HG02884 (cell line): ENCODE measurements around the gene MRPL1.
A peak's percentile ranks its signal among the peaks of the same experiment; 100 is the strongest.
"Not testable (repeated sequence)": the region's sequence is repeated elsewhere in the genome, so short reads cannot be mapped to it uniquely, and the experiment has no call there.

ENCODE experiments used
- ATAC-seq: cut with Tn5 transposase; IDR thresholded peaks from one replicate; pipeline ENCODE4 v1.9.1; 2021; ENCODE audit warnings: mild to moderate bottlenecking, moderate library complexity; ENCODE audit not compliant: unreplicated experiment

MRPL1 gene

GRCh38 chr4:77911842-77912450, 49.3 kb downstream of the MRPL1 start:
- ATAC-seq = peak; percentile 88

GRCh38 chr4:77913348-77913747, 50.7 kb downstream of the MRPL1 start:
- no peak for ATAC-seq

GRCh38 chr4:77917075-77917474, 54.4 kb downstream of the MRPL1 start:
- no peak for ATAC-seq

DNA sequence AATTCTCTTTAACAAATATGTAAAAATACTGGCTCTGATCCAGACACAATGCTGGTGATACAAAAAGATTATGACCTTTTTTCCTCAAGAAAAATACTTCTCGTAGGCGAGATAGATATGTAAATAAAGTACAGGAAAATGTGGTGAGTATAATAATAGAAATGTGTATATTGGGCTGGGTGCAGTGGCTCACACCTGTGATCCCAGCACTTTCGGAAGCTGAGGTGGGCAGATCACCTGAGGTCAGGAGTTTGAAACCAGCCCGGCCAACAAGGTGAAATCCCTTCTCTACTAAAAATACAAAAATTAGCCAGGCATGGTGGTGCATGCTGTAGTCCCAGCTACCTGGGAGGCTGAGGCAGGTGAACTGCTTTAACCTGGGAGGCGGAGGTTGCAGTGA, 55.0 kb downstream of the MRPL1 start:
- no peak for ATAC-seq

- no peak for ATAC-seq
These were observed 57.7 kb downstream of the MRPL1 start for GRCh38 chr4:77920371-77920770.

- no peak for ATAC-seq
These were observed 59.1 kb downstream of the MRPL1 start for GRCh38 chr4:77921701-77922100.

GRCh38 chr4:77922158-77923094, 59.8 kb downstream of the MRPL1 start:
- no peak for ATAC-seq

GRCh38 chr4:77927991-77928925, 65.6 kb downstream of the MRPL1 start:
- no peak for ATAC-seq

DNA sequence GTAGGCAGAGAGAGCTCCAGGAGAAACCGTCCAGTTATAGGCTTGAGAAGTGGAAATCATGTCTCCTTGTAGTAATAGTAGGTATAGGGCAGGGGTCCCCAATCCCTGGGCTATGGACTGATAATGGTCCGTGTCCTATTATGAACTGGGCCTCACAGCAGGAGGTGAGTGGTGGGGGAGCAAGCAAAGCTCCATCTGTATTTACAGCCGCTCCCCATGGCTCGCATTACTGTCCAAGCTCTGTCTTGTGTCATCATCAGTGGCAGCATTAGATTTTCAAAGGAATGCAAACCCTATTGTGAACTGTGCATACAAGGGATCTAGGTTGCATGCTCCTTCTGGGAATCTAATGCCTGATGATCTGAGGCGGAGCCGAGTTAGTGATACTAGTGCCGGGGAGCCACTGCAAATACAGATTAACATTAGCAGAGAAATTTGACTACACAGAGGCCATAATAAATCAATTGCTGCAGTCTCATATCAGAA, 67.6 kb downstream of the MRPL1 start:
- ATAC-seq = no peak

GRCh38 chr4:77930876-77931275, 68.2 kb downstream of the MRPL1 start:
- ATAC-seq = no peak

- no peak for ATAC-seq
These were observed 69.0 kb downstream of the MRPL1 start for GRCh38 chr4:77931452-77932135.

- no peak for ATAC-seq
These were observed 75.9 kb downstream of the MRPL1 start for GRCh38 chr4:77938560-77938959.

GRCh38 chr4:77945929-77946328, 83.3 kb downstream of the MRPL1 start:
- not testable (repeated sequence) for ATAC-seq

DNA sequence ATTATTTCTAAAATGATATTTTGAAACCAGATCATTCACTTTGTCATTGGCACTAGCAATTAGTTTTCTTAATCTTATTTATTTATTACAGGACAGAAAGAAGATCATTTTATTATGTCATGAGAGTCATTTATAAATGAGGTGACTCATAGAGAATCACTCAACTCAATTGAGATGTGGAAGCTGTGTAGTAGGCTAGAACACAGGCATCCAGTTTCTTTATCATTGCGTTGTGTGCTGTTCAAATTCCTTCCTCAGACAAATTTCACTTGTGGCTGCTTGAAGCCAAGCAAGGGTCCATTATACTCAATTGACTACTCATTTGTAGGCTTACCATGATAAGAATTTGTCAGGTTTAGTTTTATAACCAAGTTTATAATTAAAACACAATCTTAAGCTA, 87.6 kb downstream of the MRPL1 start:
- ATAC-seq = no peak

DNA sequence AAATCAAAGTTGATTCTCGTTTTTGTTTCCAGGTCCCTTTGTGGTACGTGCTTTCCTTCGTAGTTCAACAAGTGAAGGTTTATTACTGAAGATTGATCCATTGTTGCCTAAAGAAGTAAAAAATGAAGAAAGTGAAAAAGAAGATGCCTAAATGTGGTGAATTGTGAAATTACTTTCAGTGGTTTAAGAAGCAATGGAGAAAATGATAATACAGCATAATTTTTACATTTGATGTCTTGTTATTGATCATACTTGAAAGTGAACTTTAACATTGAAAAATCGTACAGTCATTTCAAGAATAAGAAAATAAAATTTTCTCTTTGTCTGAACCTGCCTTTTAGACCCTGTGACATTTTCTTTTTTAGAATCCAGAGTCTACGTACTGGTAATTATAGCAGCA, 89.8 kb downstream of the MRPL1 start:
- no peak for ATAC-seq

GRCh38 chr4:77954690-77955089, 92.1 kb downstream of the MRPL1 start:
- no peak for ATAC-seq

- ATAC-seq = no peak
These were observed 94.3 kb downstream of the MRPL1 start for GRCh38 chr4:77956917-77957316.

DNA sequence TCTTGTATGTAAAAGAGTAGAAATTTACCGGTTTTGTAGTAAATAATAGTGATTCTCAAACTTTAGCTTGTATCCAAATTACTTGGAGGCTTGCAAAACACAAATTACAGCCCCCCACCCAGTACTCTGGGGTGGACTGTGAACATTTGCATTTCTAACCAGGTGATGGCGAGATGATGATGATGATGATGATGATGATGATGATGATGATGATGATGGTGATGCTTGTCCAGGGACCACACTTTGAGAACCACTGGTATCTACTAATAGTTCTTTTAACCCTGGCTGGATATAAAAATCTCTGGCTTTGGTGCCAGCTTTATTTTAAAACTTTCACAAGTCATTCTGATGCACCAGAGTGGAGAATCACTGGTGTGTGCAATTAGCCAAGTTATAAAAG, 96.3 kb downstream of the MRPL1 start:
- no peak for ATAC-seq

DNA sequence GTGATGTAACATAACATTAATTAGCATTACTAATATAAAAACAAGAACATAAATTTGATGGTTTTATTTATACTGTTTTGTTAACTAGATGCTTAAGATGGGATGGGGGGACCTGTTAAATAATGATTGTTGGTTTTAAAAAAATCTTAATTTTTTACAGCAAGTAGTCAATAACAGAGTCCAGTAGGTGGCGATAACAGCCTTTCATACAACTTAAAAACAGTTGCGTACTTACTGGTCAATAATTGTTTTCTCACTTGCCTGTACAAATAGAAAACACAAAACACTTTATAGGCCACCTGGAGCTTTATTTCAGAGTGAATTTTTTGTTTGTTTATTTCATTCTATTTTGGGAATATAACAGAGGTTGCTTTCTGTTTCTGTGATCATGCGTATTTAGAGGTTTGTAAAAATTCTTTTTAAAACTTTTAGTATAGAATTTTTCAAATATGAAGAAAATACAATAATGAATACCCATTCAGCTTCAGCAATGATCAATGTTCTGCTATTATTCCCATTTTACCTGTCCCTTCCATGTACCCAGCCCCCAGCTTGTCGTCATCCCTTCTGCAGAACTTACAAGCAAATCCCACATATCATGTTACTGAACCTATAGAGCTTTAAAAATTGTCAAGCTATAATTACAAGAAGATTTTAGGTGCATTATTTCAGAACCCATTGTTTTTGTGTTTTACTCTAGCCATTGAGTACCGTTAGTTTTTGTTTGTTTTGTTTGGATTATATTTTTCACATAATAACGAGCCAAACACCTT, 97.1 kb downstream of the MRPL1 start:
- no peak for ATAC-seq

GRCh38 chr4:77960367-77960766, 97.7 kb downstream of the MRPL1 start:
- ATAC-seq = no peak
